IMR-90 (cell line): ENCODE data around the gene CT47C1. TPM values are rescaled to one million over a fixed set of nuclear protein-coding genes. Genes with fewer than 3 reads are reported as not detected.

Source experiments
- ATAC-seq: fragments of 200-7000 bp; cut with Tn5 transposase; 2 replicates; pipeline ENCODE4 v1.9.1; 2020; ENCODE audit warnings: low read depth, mild to moderate bottlenecking, moderate library complexity
- BruUV-seq: library from RNA; stranded (reverse); fragments of 400-500 nt; replicated peaks from 2 replicates; lab custom pipeline; 2021; lab: Mats Ljungman, UMichigan
- CTCF ChIA-PET: fragments of 300-600 bp; formaldehyde crosslinking; extraction: SDS; loops from one replicate; lab custom pipeline; 2021; ENCODE audit warnings: antibody characterized with exemption; lab: Yijun Ruan, JAX
- POLR2A ChIA-PET: fragments of 300-600 bp; sonication (Branson Sonifier 250); formaldehyde crosslinking; loops from one replicate; lab custom pipeline; 2022; ENCODE audit warnings: antibody characterized with exemption; ENCODE audit not compliant: unreplicated experiment; lab: Charles Lee
- DNase-seq: peaks from one replicate; pipeline ENCODE4 v3.0.0; 2013
- H2AFZ ChIP-seq: replicated peaks from 2 replicates; pipeline ENCODE3; 2013; ENCODE audit warnings: low read length, mild to moderate bottlenecking; ENCODE audit not compliant: poor library complexity
- H2AK5ac ChIP-seq: 2 replicates; pipeline ENCODE4 v1.6.1; 2013; ENCODE audit warnings: low read depth, low read length, inconsistent platforms
- H2AK9ac ChIP-seq: replicated peaks from 2 replicates; pipeline ENCODE3; 2013; ENCODE audit warnings: mild to moderate bottlenecking, low read depth, low read length, moderate library complexity; ENCODE audit not compliant: poor library complexity
- H2BK120ac ChIP-seq: 2 replicates; pipeline ENCODE4 v1.6.1; 2013; ENCODE audit warnings: low read depth, low read length, inconsistent platforms
- H2BK15ac ChIP-seq: 3 replicates; pipeline ENCODE4 v1.6.1; 2013; ENCODE audit warnings: low read depth, low read length, inconsistent platforms
- H2BK20ac ChIP-seq: 2 replicates; pipeline ENCODE4 v1.6.1; 2013; ENCODE audit warnings: low read depth, mild to moderate bottlenecking, inconsistent platforms, low read length, moderate library complexity
- H2BK5ac ChIP-seq: 2 replicates; pipeline ENCODE4 v1.6.1; 2013; ENCODE audit warnings: mild to moderate bottlenecking, low read depth, low read length, inconsistent platforms; ENCODE audit not compliant: poor library complexity, severe bottlenecking
- H3K14ac ChIP-seq: replicated peaks from 2 replicates; pipeline ENCODE4 v1.6.1; 2013; ENCODE audit warnings: low read depth, low read length, inconsistent platforms
- H3K18ac ChIP-seq: 2 replicates; pipeline ENCODE4 v1.6.1; 2013; ENCODE audit warnings: low read depth, low read length, control low read depth
- H3K23ac ChIP-seq: 2 replicates; pipeline ENCODE4 v1.6.1; 2013; ENCODE audit warnings: low read depth, low read length, inconsistent platforms
- H3K27ac ChIP-seq: 2 replicates; pipeline ENCODE4 v1.5.1; 2013; ENCODE audit warnings: mild to moderate bottlenecking, control low read depth, low read length; ENCODE audit not compliant: insufficient read depth
- H3K27me3 ChIP-seq: 2 replicates; pipeline ENCODE4 v1.6.1; 2013; ENCODE audit warnings: low read length; ENCODE audit not compliant: control insufficient read depth, insufficient read depth
- H3K36me3 ChIP-seq: 2 replicates; pipeline ENCODE4 v1.6.1; 2013; ENCODE audit warnings: low read length, mixed read lengths; ENCODE audit not compliant: control insufficient read depth, insufficient read depth
- H3K4ac ChIP-seq: 2 replicates; pipeline ENCODE4 v1.6.1; 2013; ENCODE audit warnings: low read depth, low read length, inconsistent platforms
- H3K4me1 ChIP-seq: 2 replicates; pipeline ENCODE4 v1.6.1; 2013; ENCODE audit warnings: low read length, mixed read lengths; ENCODE audit not compliant: control insufficient read depth, insufficient read depth
- H3K4me2 ChIP-seq: 2 replicates; pipeline ENCODE4 v1.6.1; 2013; ENCODE audit warnings: low read depth, mild to moderate bottlenecking, control low read depth, low read length, moderate library complexity
- H3K4me3 ChIP-seq: 2 replicates; pipeline ENCODE4 v1.5.1; 2013; ENCODE audit warnings: low read depth, mild to moderate bottlenecking, control low read depth, low read length, moderate library complexity; ENCODE audit not compliant: insufficient read depth
- H3K56ac ChIP-seq: 2 replicates; pipeline ENCODE4 v1.6.1; 2013; ENCODE audit warnings: low read length, inconsistent platforms; ENCODE audit not compliant: insufficient read depth; ENCODE audit errors: extremely low read depth
- H3K79me1 ChIP-seq, 2 experiments: 2 replicates each; pipeline ENCODE4 v1.6.1; 2013; ENCODE audit warnings: low read length in 2 of 2, inconsistent platforms in 1 of 2, low read depth in 1 of 2
- H3K9ac ChIP-seq: 2 replicates; pipeline ENCODE4 v1.6.1; 2013; ENCODE audit warnings: low read depth, low read length, control low read depth
- H3K9me1 ChIP-seq: 2 replicates; pipeline ENCODE4 v1.6.1; 2013; ENCODE audit warnings: low read length, inconsistent platforms; ENCODE audit not compliant: insufficient read depth
- H3K9me3 ChIP-seq: 2 replicates; pipeline ENCODE4 v1.6.1; 2013; ENCODE audit warnings: low read length; ENCODE audit not compliant: control insufficient read depth, insufficient read depth
- H4K20me1 ChIP-seq: 2 replicates; pipeline ENCODE4 v1.6.1; 2013; ENCODE audit warnings: low read length, inconsistent platforms; ENCODE audit not compliant: insufficient read depth
- H4K5ac ChIP-seq: 2 replicates; pipeline ENCODE4 v1.6.1; 2013; ENCODE audit warnings: mild to moderate bottlenecking, low read depth, low read length, control low read depth
- H4K8ac ChIP-seq, 2 experiments: 2 replicates each; pipeline ENCODE4 v1.6.1; 2013; ENCODE audit warnings: low read depth in 2 of 2, low read length in 2 of 2, control low read depth in 1 of 2, inconsistent platforms in 1 of 2
- H4K91ac ChIP-seq: 2 replicates; pipeline ENCODE4 v1.6.1; 2013; ENCODE audit warnings: low read depth, low read length, inconsistent platforms; ENCODE audit not compliant: insufficient read depth
- BHLHE40 ChIP-seq: fragments of 150-350 bp; IDR thresholded peaks from 2 replicates; pipeline ENCODE4 v1.6.1; 2016; ENCODE audit warnings: mild to moderate bottlenecking, low read depth, low read length
- CEBPB ChIP-seq: IDR thresholded peaks from 2 replicates; pipeline ENCODE4 v1.6.1; 2012; ENCODE audit warnings: low read depth, low read length, improper control_type of control experiment
- CHD1 ChIP-seq: IDR thresholded peaks from 2 replicates; pipeline ENCODE4 v1.6.1; 2012; ENCODE audit warnings: low read depth, low read length, improper control_type of control experiment
- FOS ChIP-seq: fragments of 150-350 bp; IDR thresholded peaks from 2 replicates; pipeline ENCODE4 v1.6.1; 2016; ENCODE audit warnings: low read depth, low read length
- MAFK ChIP-seq: IDR thresholded peaks from 2 replicates; pipeline ENCODE4 v1.6.1; 2012; ENCODE audit warnings: low read depth, low read length, improper control_type of control experiment
- MAZ ChIP-seq: IDR thresholded peaks from 2 replicates; pipeline ENCODE4 v1.6.1; 2012; ENCODE audit warnings: low read depth, mild to moderate bottlenecking, low read length, improper control_type of control experiment, moderate library complexity, borderline replicate concordance
- MXI1 ChIP-seq: IDR thresholded peaks from 2 replicates; pipeline ENCODE4 v1.6.1; 2012; ENCODE audit warnings: low read depth, mild to moderate bottlenecking, low read length, moderate library complexity, borderline replicate concordance
- NFE2L2 ChIP-seq: fragments of 150-350 bp; IDR thresholded peaks from 2 replicates; pipeline ENCODE4 v1.6.1; 2016; ENCODE audit warnings: low read depth, mild to moderate bottlenecking, low read length
- POLR2A ChIP-seq: IDR thresholded peaks from 2 replicates; pipeline ENCODE4 v1.6.1; 2012; ENCODE audit warnings: mild to moderate bottlenecking, low read depth, low read length
- RCOR1 ChIP-seq: IDR thresholded peaks from 2 replicates; pipeline ENCODE4 v1.6.1; 2012; ENCODE audit warnings: mild to moderate bottlenecking, low read length, improper control_type of control experiment; ENCODE audit not compliant: insufficient replicate concordance
- RFX5 ChIP-seq: IDR thresholded peaks from 2 replicates; pipeline ENCODE4 v1.8.0; 2012; ENCODE audit warnings: low read depth, mild to moderate bottlenecking, low read length, moderate library complexity
- SMC3 ChIP-seq: fragments of 150-350 bp; IDR thresholded peaks from 2 replicates; pipeline ENCODE4 v1.6.1; 2016; ENCODE audit warnings: low read depth, mild to moderate bottlenecking, antibody characterized with exemption, low read length, moderate library complexity
- USF2 ChIP-seq: fragments of 150-350 bp; IDR thresholded peaks from 2 replicates; pipeline ENCODE4 v1.6.1; 2017; ENCODE audit warnings: mild to moderate bottlenecking, antibody characterized with exemption, low read length, low read depth
- WGBS, 2 experiments: methylation state at CpG; one replicate each; pipeline versions ENCODE4 v1.1.5 to v1.1.7; 2013; ENCODE audit warnings: missing lambda C conversion rate in 2 of 2; ENCODE audit not compliant: insufficient read length in 1 of 2; ENCODE audit errors: extremely low coverage in 2 of 2; 5-methylcytosine and 5-hydroxymethylcytosine counted together
- dilution Hi-C: fragments of 300-500 bp; cut with HindIII; formaldehyde crosslinking; loops from one replicate; pipeline ENCODE4 v1.14.3; 2018; ENCODE audit warnings: low sequenced_read_pairs; ENCODE audit not compliant: unreplicated experiment
- in situ Hi-C: fragments of 300-500 bp; cut with MboI; formaldehyde crosslinking; loops from 3 replicates; pipeline ENCODE4 v1.14.3; 2019; ENCODE audit warnings: low sequenced_read_pairs, inconsistent platforms, mixed read lengths
- intact Hi-C: fragments of 100-400 bp; cut with micrococcal nuclease; formaldehyde crosslinking; loops from 2 replicates; pipeline ENCODE4 v1.10.0; 2022
- polyA plus RNA-seq, 3 experiments: library from polyadenylated mRNA; depleted of rRNA; stranded (reverse); fragments of >200 nt; gene quantifications; 2 replicates each; pipeline ENCODE4 v1.2.3, GENCODE V29; 2012; ENCODE audit warnings: low replicate concordance in 1 of 3
- total RNA-seq: library from RNA; depleted of rRNA; stranded (reverse); fragments of >200 nt; gene quantifications from 2 replicates; pipeline ENCODE4 v1.2.3, GENCODE V29; 2012
- TF ChIP-seq, protein P1 (sequence below): conservative IDR thresholded peaks from 2 replicates; pipeline ENCODE4 v1.5.1; 2012; ENCODE audit warnings: mild to moderate bottlenecking, low read depth, low read length, improper control_type of control experiment
- TF ChIP-seq, protein P2 (sequence below): fragments of 150-350 bp; IDR thresholded peaks from 2 replicates; pipeline ENCODE4 v1.6.1; 2016; ENCODE audit warnings: low read depth, mild to moderate bottlenecking, low read length, moderate library complexity, borderline replicate concordance

Gene CT47C1
- total and polyA plus RNA-seq, 2 of the 4 experiments (the other 2 are of a cell fraction) = not detected

GRCh38 chrX:119028733-119029330 lies 44.0 kb upstream of the CT47C1 start:
- dilution Hi-C loops = no loop called here

More at GRCh38 chrX:119028733-119029330, 44.0 kb upstream of the CT47C1 start:
- ATAC-seq (no peak), DNase-seq (no peak)
- H2AK9ac ChIP-seq = no peak overlapping the region
- H2BK20ac ChIP-seq = no peak overlapping the region
- no peak overlapping the region for H3K27ac ChIP-seq
- no peaks in the 10 kb centered on the region for H3K4me1 ChIP-seq
- H2AK5ac ChIP-seq = no peak overlapping the region
- WGBS, 2 experiments = no CpG with 5 or more reads among the region's 1 CpG
- H3K56ac ChIP-seq = no peak overlapping the region
- no peaks in the 10 kb centered on the region for H4K20me1 ChIP-seq
- no peak overlapping the region for H2BK15ac ChIP-seq
- no peak overlapping the region for H3K23ac ChIP-seq
- H3K79me1 ChIP-seq = no peaks in the 10 kb centered on the region
- H2BK120ac ChIP-seq = no peak overlapping the region
- no peak overlapping the region for H3K14ac ChIP-seq
- H3K9me3 ChIP-seq = no peaks in the 10 kb centered on the region; the same call in 1 of the 2 replicates
- H2BK5ac ChIP-seq = no peak overlapping the region
- no peak overlapping the region for H3K4me2 ChIP-seq
- no peaks in the 10 kb centered on the region for H3K9me1 ChIP-seq
- no peak overlapping the region for H2AFZ ChIP-seq
- H4K91ac ChIP-seq = no peak overlapping the region
- ChIA-PET POLR2A (no interaction called here), CTCF (no interaction called here)
- intact Hi-C loops (no loop called here), in situ Hi-C loops (no loop called here)
- no peak overlapping the region for H3K9ac ChIP-seq
- no peak overlapping the region for H3K4ac ChIP-seq
- no peak overlapping the region for H3K4me3 ChIP-seq
- no peak overlapping the region for H3K18ac ChIP-seq
- no peak for TF ChIP-seq SMC3
- no peak for TF ChIP-seq RFX5
- no peak for TF ChIP-seq BHLHE40
- no peak for TF ChIP-seq CEBPB
- no peak for TF ChIP-seq MXI1
- TF ChIP-seq, protein P1, sequence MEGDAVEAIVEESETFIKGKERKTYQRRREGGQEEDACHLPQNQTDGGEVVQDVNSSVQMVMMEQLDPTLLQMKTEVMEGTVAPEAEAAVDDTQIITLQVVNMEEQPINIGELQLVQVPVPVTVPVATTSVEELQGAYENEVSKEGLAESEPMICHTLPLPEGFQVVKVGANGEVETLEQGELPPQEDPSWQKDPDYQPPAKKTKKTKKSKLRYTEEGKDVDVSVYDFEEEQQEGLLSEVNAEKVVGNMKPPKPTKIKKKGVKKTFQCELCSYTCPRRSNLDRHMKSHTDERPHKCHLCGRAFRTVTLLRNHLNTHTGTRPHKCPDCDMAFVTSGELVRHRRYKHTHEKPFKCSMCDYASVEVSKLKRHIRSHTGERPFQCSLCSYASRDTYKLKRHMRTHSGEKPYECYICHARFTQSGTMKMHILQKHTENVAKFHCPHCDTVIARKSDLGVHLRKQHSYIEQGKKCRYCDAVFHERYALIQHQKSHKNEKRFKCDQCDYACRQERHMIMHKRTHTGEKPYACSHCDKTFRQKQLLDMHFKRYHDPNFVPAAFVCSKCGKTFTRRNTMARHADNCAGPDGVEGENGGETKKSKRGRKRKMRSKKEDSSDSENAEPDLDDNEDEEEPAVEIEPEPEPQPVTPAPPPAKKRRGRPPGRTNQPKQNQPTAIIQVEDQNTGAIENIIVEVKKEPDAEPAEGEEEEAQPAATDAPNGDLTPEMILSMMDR = no peak
- no peak for TF ChIP-seq RCOR1
- TF ChIP-seq, protein P2, sequence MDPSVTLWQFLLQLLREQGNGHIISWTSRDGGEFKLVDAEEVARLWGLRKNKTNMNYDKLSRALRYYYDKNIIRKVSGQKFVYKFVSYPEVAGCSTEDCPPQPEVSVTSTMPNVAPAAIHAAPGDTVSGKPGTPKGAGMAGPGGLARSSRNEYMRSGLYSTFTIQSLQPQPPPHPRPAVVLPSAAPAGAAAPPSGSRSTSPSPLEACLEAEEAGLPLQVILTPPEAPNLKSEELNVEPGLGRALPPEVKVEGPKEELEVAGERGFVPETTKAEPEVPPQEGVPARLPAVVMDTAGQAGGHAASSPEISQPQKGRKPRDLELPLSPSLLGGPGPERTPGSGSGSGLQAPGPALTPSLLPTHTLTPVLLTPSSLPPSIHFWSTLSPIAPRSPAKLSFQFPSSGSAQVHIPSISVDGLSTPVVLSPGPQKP = no peak
- TF ChIP-seq FOS = no peak
- no peak for TF ChIP-seq MAFK
- no peak for TF ChIP-seq MAZ
- TF ChIP-seq CHD1 = no peak
- no peak for TF ChIP-seq POLR2A
- no peak for TF ChIP-seq NFE2L2
- TF ChIP-seq USF2 = no peak
- no peaks in the 10 kb centered on the region for H3K36me3 ChIP-seq
- H4K8ac ChIP-seq = no peak overlapping the region
- H4K5ac ChIP-seq = no peak overlapping the region
- no TSS peak for BruUV-seq
- H3K27me3 ChIP-seq = no peaks in the 10 kb centered on the region
